GM12878 (cell line): ENCODE measurements around the gene LRRC8A. TPM values are rescaled to one million over a fixed set of nuclear protein-coding genes. Genes with fewer than 3 reads are reported as not detected.
"Not testable (repeated sequence)": the region's sequence is repeated elsewhere in the genome, so short reads cannot be mapped to it uniquely, and the experiment has no call there.

Experiments
- ATAC-seq: fragments of 200-7000 bp; cut with Tn5 transposase; 3 replicates; pipeline ENCODE4 v1.9.1; 2020; ENCODE audit warnings: mild to moderate bottlenecking, moderate library complexity
- BruUV-seq: library from RNA; stranded (reverse); fragments of 400-500 nt; replicated peaks from 2 replicates; lab custom pipeline; 2021; lab: Mats Ljungman, UMichigan
- CTCF ChIA-PET: fragments of 300-600 bp; sonication (Branson Sonifier 250); formaldehyde crosslinking; extraction: SDS; loops from one replicate; lab custom pipeline; 2021; ENCODE audit warnings: inconsistent platforms; lab: Yijun Ruan, JAX
- POLR2A ChIA-PET: fragments of 350-600 bp; formaldehyde crosslinking; extraction: SDS; loops from one replicate; lab custom pipeline; 2021; ENCODE audit warnings: inconsistent platforms; lab: Charles Lee
- RAD21 ChIA-PET: fragments of 300-600 bp; sonication (Branson Sonifier 250); formaldehyde crosslinking; loops from one replicate; lab custom pipeline; 2023; ENCODE audit warnings: antibody characterized with exemption; ENCODE audit not compliant: unreplicated experiment; lab: Charles Lee
- SMC1A ChIA-PET: fragments of 300-600 bp; sonication (Branson Sonifier 250); formaldehyde crosslinking; loops from one replicate; lab custom pipeline; 2023; ENCODE audit not compliant: unreplicated experiment, uncharacterized antibody; lab: Charles Lee
- DNase-seq: peaks from one replicate; pipeline ENCODE4 v3.0.0-alpha.2; 2011; ENCODE audit warnings: low read depth, low spot score
- FAIRE-seq: peaks from 3 replicates; lab custom pipeline; 2011; peaks lifted over from hg19 to GRCh38; lab: Jason Lieb, UNC
- H2AFZ ChIP-seq: 2 replicates; pipeline ENCODE4 v1.6.0; 2011; ENCODE audit warnings: low read depth, low read length, control low read depth; ENCODE audit not compliant: control insufficient read depth
- H3K27ac ChIP-seq: 2 replicates; pipeline ENCODE4 v1.5.1; 2011; ENCODE audit warnings: control low read depth; ENCODE audit not compliant: control insufficient read depth, insufficient read depth
- H3K27me3 ChIP-seq, 2 experiments: replicated peaks in 1 of 2; 2 replicates each; pipeline versions ENCODE4 v1.6.0 to v1.6.1; 2011; ENCODE audit warnings: low read length in 1 of 2; ENCODE audit not compliant: control insufficient read depth in 2 of 2, insufficient read depth in 2 of 2
- H3K36me3 ChIP-seq, 2 experiments: 2 replicates each; pipeline ENCODE4 v1.5.1; 2011; ENCODE audit warnings: low read length in 1 of 2; ENCODE audit not compliant: control insufficient read depth in 2 of 2, insufficient read depth in 2 of 2
- H3K4me1 ChIP-seq: 2 replicates; pipeline ENCODE4 v1.6.1; 2011; ENCODE audit warnings: mild to moderate bottlenecking, low read length, moderate library complexity, mixed read lengths; ENCODE audit not compliant: control insufficient read depth, insufficient read depth
- H3K4me2 ChIP-seq: 2 replicates; pipeline ENCODE4 v1.6.0; 2011; ENCODE audit warnings: control low read depth; ENCODE audit not compliant: control insufficient read depth, insufficient read depth
- H3K4me3 ChIP-seq: fragments of 200-600 bp; sonication (generic); 2 replicates; pipeline ENCODE4 v1.5.1; 2016
- H3K79me2 ChIP-seq: 2 replicates; pipeline ENCODE4 v1.6.0; 2011; ENCODE audit warnings: low read length; ENCODE audit not compliant: control insufficient read depth, insufficient read depth
- H3K9ac ChIP-seq: 2 replicates; pipeline ENCODE4 v1.8.0; 2011; ENCODE audit warnings: low read length, control low read depth, mixed read lengths; ENCODE audit not compliant: control insufficient read depth, insufficient read depth
- H3K9me3 ChIP-seq: replicated peaks from 3 replicates; pipeline ENCODE4 v1.5.1; 2011; ENCODE audit warnings: mild to moderate bottlenecking, low read length; ENCODE audit not compliant: control insufficient read depth, insufficient read depth
- H4K20me1 ChIP-seq: 2 replicates; pipeline ENCODE4 v1.6.0; 2011; ENCODE audit not compliant: control insufficient read depth, insufficient read depth
- CHD4 ChIP-seq: fragments of 200-600 bp; sonication (generic); IDR thresholded peaks from 2 replicates; pipeline ENCODE4 v1.6.1; 2016; ENCODE audit warnings: mild to moderate bottlenecking
- WGBS: methylation state at CpG from one replicate; pipeline ENCODE4 v1.1.6; 2016; ENCODE audit warnings: low lambda C conversion rate; ENCODE audit not compliant: insufficient replicate concordance, insufficient coverage; ENCODE audit errors: missing lambda C conversion rate; 5-methylcytosine and 5-hydroxymethylcytosine counted together
- in situ Hi-C: fragments of 300-500 bp; cut with MboI; formaldehyde crosslinking; loops from 9 replicates; pipeline ENCODE4 v1.14.3; 2018; ENCODE audit warnings: mixed read lengths
- intact Hi-C: fragments of 100-400 bp; cut with micrococcal nuclease; formaldehyde crosslinking; loops from one replicate; pipeline ENCODE4 v1.14.2; 2022; ENCODE audit not compliant: unreplicated experiment
- polyA plus RNA-seq, 11 experiments: library from polyadenylated mRNA; depleted of rRNA in 4 of 11; unstranded in 6 of 11; stranded (reverse) in 5 of 11; fragments of >200 nt; fragmentation: Nextera tagmentation in 4 of 11; fragmentation: Illumina TruSeq in 1 of 11; extraction: Ambion mirVana in 4 of 11; extraction: Trizol in 1 of 11; gene quantifications; 1 replicate in 1 of 11; 2 replicates in 10 of 11; pipeline versions ENCODE4 v1.2.1 to v1.2.3, GENCODE V29; 2011 to 2016; ENCODE audit warnings: inconsistent platforms in 2 of 11, missing spikeins in 2 of 11, low read depth in 1 of 11
- total RNA-seq, 4 experiments: library from RNA; depleted of rRNA in 3 of 4; stranded (reverse); fragments of >200 nt in 3 of 4; fragmentation: Illumina TruSeq in 1 of 4; extraction: Trizol in 1 of 4; gene quantifications; 2 replicates each; pipeline versions ENCODE4 v1.2.1 to v1.2.3, GENCODE V29; 2013 to 2021

The LRRC8A gene
- total and polyA plus RNA-seq, 10 of the 15 experiments (the other 5 are each of a cell fraction or from before 2014, with no cell fraction given): 1.6 to 15.9 (median 9.7) TPM

- WGBS: 83% methylated on average over 7 of the region's 7 CpGs
- ATAC-seq (no peak), FAIRE-seq (no peak), DNase-seq (no peak)
- SMC1A ChIA-PET: no interaction called here
- in situ Hi-C loops: no loop called here
- CTCF ChIA-PET: no interaction called here
- H3K27ac ChIP-seq: no peak overlapping the region
- H3K9me3 ChIP-seq: no peaks in the 10 kb centered on the region
- no peak overlapping the region for H3K9ac ChIP-seq
- H3K4me1 ChIP-seq: peaks cover 6% of the 10 kb centered on the region
- peaks cover 20% of the 10 kb centered on the region for H3K79me2 ChIP-seq
- no peak for TF ChIP-seq CHD4
- POLR2A ChIA-PET: no interaction called here
- intact Hi-C loops: no loop called here
- H3K27me3 ChIP-seq: no peaks in the 10 kb centered on the region
- H2AFZ ChIP-seq: no peak overlapping the region
- no peaks in the 10 kb centered on the region for H3K36me3 ChIP-seq
- no peak overlapping the region for H3K4me2 ChIP-seq
- H3K4me3 ChIP-seq: no peak overlapping the region
- H4K20me1 ChIP-seq: no peaks in the 10 kb centered on the region
- RAD21 ChIA-PET: no interaction called here
- BruUV-seq: TSS peak; percentile 42
Measured at GRCh38 chr9:128943832-128944620, 62.1 kb downstream of the LRRC8A start.

- ATAC-seq, H3K27me3 ChIP-seq, H4K20me1 ChIP-seq, H3K27ac ChIP-seq, FAIRE-seq, BruUV-seq, RAD21 ChIA-PET, H3K9me3 ChIP-seq, DNase-seq, SMC1A ChIA-PET, POLR2A ChIA-PET, H3K4me3 ChIP-seq, H3K9ac ChIP-seq, H2AFZ ChIP-seq, H3K4me2 ChIP-seq, H3K36me3 ChIP-seq, in situ Hi-C loops: not testable (repeated sequence)
- Histone ChIP-seq H3K79me2 (peaks cover 21% of the 10 kb centered on the region), H3K4me1 (peaks cover 11% of the 10 kb centered on the region)
- intact Hi-C loops: loop anchor here (5.0 kb wide), 1 partner anchor 223 kb away; the partner anchor contains the start of gene ZDHHC12
- CTCF ChIA-PET: interaction anchor here (1.0 kb wide), 1 partner anchor 17 kb away, joined by 3 read pairs; no protein-coding TSS in a partner anchor
- WGBS: 79% methylated on average over 7 of the region's 7 CpGs
Measured at GRCh38 chr9:128944966-128945365, 63.0 kb downstream of the LRRC8A start.
